HCT116 (cell line): ENCODE data around the gene CRYZ. TPM values are rescaled to one million over a fixed set of nuclear protein-coding genes. Genes with fewer than 3 reads are reported as not detected.

Source experiments
- ATAC-seq: fragments of 200-7000 bp; cut with Tn5 transposase; 2 replicates; pipeline ENCODE4 v1.9.1; 2020; ENCODE audit warnings: mild to moderate bottlenecking, moderate library complexity
- BruUV-seq: library from RNA; stranded (reverse); fragments of 400-500 nt; replicated peaks from 2 replicates; lab custom pipeline; 2021; lab: Mats Ljungman, UMichigan
- CTCF ChIA-PET: fragments of 300-600 bp; sonication (Branson Sonifier 250); formaldehyde crosslinking; loops from one replicate; lab custom pipeline; 2021; ENCODE audit warnings: antibody characterized with exemption; lab: Charles Lee
- POLR2A ChIA-PET: fragments of 300-600, 350-600 bp; sonication (Branson Sonifier 250); formaldehyde crosslinking; loops from one replicate; lab custom pipeline; 2021; ENCODE audit warnings: antibody characterized with exemption; lab: Charles Lee
- RAD21 ChIA-PET, 2 experiments: fragments of 300-600 bp; sonication (Branson Sonifier 250); formaldehyde crosslinking; loops; one replicate each; lab custom pipeline; 2023; ENCODE audit warnings: low total read pairs in 2 of 2; ENCODE audit not compliant: uncharacterized antibody in 2 of 2, unreplicated experiment in 2 of 2, low non-redundant PET in 1 of 2; lab: Charles Lee
- DNase-seq: peaks from one replicate; pipeline ENCODE4 v3.0.0-alpha.2; 2010; ENCODE audit warnings: low read depth, low spot score
- H2AFZ ChIP-seq: fragments of 200-600 bp; shearing (Covaris generic), sonication (generic); 2 replicates; pipeline ENCODE4 v1.6.1; 2017; ENCODE audit warnings: low read depth, mixed run types, mixed read lengths, antibody characterized with exemption, low read length; ENCODE audit not compliant: poor library complexity, severe bottlenecking
- H3K27ac ChIP-seq: 2 replicates; pipeline ENCODE4 v1.5.1; 2012; ENCODE audit warnings: low read depth, low read length
- H3K27me3 ChIP-seq: fragments of 200-600 bp; sonication (generic); 2 replicates; pipeline ENCODE4 v1.6.1; 2016; ENCODE audit warnings: mixed run types, low read length, mixed read lengths; ENCODE audit not compliant: insufficient read depth
- H3K36me3 ChIP-seq, 2 experiments: fragments of 200-500 bp in 1 of 2; fragments of 200-600 bp in 1 of 2; sonication (Bioruptor generic) in 1 of 2; sonication (generic) in 1 of 2; 2 replicates each; pipeline versions ENCODE4 v1.5.1 to v1.6.1; 2014 to 2016; ENCODE audit warnings: low read length in 2 of 2, inconsistent platforms in 1 of 2, mixed read lengths in 1 of 2, mixed run types in 1 of 2; ENCODE audit not compliant: insufficient read depth in 2 of 2, control insufficient read depth in 1 of 2
- H3K4me1 ChIP-seq, 2 experiments: fragments of 200-600 bp in 1 of 2; sonication (generic) in 1 of 2; 2 replicates each; pipeline versions ENCODE4 v1.5.1 to v1.6.1; 2012 to 2017; ENCODE audit warnings: low read length in 2 of 2, inconsistent platforms in 1 of 2, mild to moderate bottlenecking in 1 of 2, mixed read lengths in 1 of 2, mixed run types in 1 of 2, moderate library complexity in 1 of 2; ENCODE audit not compliant: insufficient read depth in 2 of 2, control insufficient read depth in 1 of 2
- H3K4me2 ChIP-seq: fragments of 200-600 bp; sonication (generic); 2 replicates; pipeline ENCODE4 v1.6.1; 2017; ENCODE audit warnings: mixed run types, low read length, mixed read lengths
- H3K4me3 ChIP-seq, 2 experiments: fragments of 200-600 bp in 1 of 2; sonication (generic) in 1 of 2; replicated peaks in 1 of 2; 2 replicates each; pipeline ENCODE4 v1.5.1; 2011 to 2016; ENCODE audit warnings: low read length in 2 of 2, control low read depth in 1 of 2, low read depth in 1 of 2, mild to moderate bottlenecking in 1 of 2, mixed read lengths in 1 of 2, mixed run types in 1 of 2
- H3K79me2 ChIP-seq: fragments of 200-600 bp; sonication (generic); 2 replicates; pipeline ENCODE4 v1.6.1; 2017; ENCODE audit warnings: mild to moderate bottlenecking, mixed run types, low read length, moderate library complexity, mixed read lengths; ENCODE audit not compliant: insufficient read depth
- H3K9ac ChIP-seq: fragments of 200-600 bp; sonication (generic); 2 replicates; pipeline ENCODE4 v1.6.1; 2016; ENCODE audit warnings: low read length, mixed read lengths
- H3K9me2 ChIP-seq: fragments of 200-600 bp; sonication (generic), shearing (Covaris generic); 2 replicates; pipeline ENCODE4 v1.6.1; 2017; ENCODE audit warnings: mixed run types, mild to moderate bottlenecking, moderate library complexity; ENCODE audit not compliant: insufficient read depth
- H3K9me3 ChIP-seq, 2 experiments: fragments of 200-500 bp in 1 of 2; fragments of 200-600 bp in 1 of 2; sonication (Bioruptor generic) in 1 of 2; sonication (generic) in 1 of 2; 2 replicates each; pipeline ENCODE4 v1.6.1; 2014 to 2017; ENCODE audit warnings: low read length in 2 of 2, mixed read lengths in 2 of 2, inconsistent platforms in 1 of 2, low read depth in 1 of 2, mild to moderate bottlenecking in 1 of 2, mixed run types in 1 of 2, moderate library complexity in 1 of 2; ENCODE audit not compliant: control insufficient read depth in 1 of 2, insufficient read depth in 1 of 2
- H4K20me1 ChIP-seq: fragments of 200-600 bp; sonication (generic), shearing (Covaris generic); 2 replicates; pipeline ENCODE4 v1.6.1; 2017; ENCODE audit warnings: mixed run types, mild to moderate bottlenecking, moderate library complexity; ENCODE audit not compliant: insufficient read depth
- ATF3 ChIP-seq: IDR thresholded peaks from 2 replicates; pipeline ENCODE4 v1.6.1; 2012
- CBX3 ChIP-seq: IDR thresholded peaks from 2 replicates; pipeline ENCODE4 v1.6.1; 2012; ENCODE audit warnings: low read depth
- CTCF ChIP-seq, 3 experiments: fragments of 200-600 bp in 1 of 3; sonication (generic) in 1 of 3; IDR thresholded peaks in 2 of 3; conservative IDR thresholded peaks in 1 of 3; 2 replicates each; pipeline ENCODE4 v1.5.1; 2012 to 2017; ENCODE audit warnings: low read depth in 2 of 3, low read length in 2 of 3, antibody characterized with exemption in 1 of 3, borderline replicate concordance in 1 of 3, control low read depth in 1 of 3, mild to moderate bottlenecking in 1 of 3, mixed read lengths in 1 of 3, mixed run types in 1 of 3, moderate library complexity in 1 of 3; ENCODE audit not compliant: insufficient read depth in 1 of 3
- EGR1 ChIP-seq: IDR thresholded peaks from 2 replicates; pipeline ENCODE4 v1.6.1; 2012; ENCODE audit warnings: low read depth
- FOSL1 ChIP-seq: IDR thresholded peaks from 2 replicates; pipeline ENCODE4 v1.6.1; 2012; ENCODE audit warnings: low read depth
- JUND ChIP-seq: IDR thresholded peaks from 2 replicates; pipeline ENCODE4 v1.6.1; 2012
- MAX ChIP-seq: IDR thresholded peaks from 2 replicates; pipeline ENCODE4 v1.6.1; 2012
- POLR2AphosphoS5 ChIP-seq: IDR thresholded peaks from 2 replicates; pipeline ENCODE4 v1.6.1; 2011; ENCODE audit warnings: mild to moderate bottlenecking, low read depth, low read length, moderate library complexity
- REST ChIP-seq: IDR thresholded peaks from 2 replicates; pipeline ENCODE4 v1.6.1; 2012; ENCODE audit warnings: low read depth
- SIN3A ChIP-seq: IDR thresholded peaks from 2 replicates; pipeline ENCODE4 v1.6.1; 2012; ENCODE audit warnings: low read depth
- YY1 ChIP-seq: IDR thresholded peaks from 2 replicates; pipeline ENCODE4 v1.6.1; 2011; ENCODE audit warnings: low read length, low read depth, moderate library complexity, mild to moderate bottlenecking; ENCODE audit not compliant: insufficient replicate concordance; ENCODE audit errors: extremely low read depth
- ZBTB33 ChIP-seq: IDR thresholded peaks from 2 replicates; pipeline ENCODE4 v1.6.1; 2011; ENCODE audit warnings: mild to moderate bottlenecking, low read length, moderate library complexity; ENCODE audit not compliant: insufficient replicate concordance; ENCODE audit errors: extremely low read depth
- intact Hi-C: fragments of 100-400 bp; cut with micrococcal nuclease; formaldehyde crosslinking; loops from 2 replicates; pipeline ENCODE4 v1.10.0; 2022
- total RNA-seq: library from RNA; stranded (reverse); gene quantifications from one replicate; pipeline ENCODE4 v1.2.1, GENCODE V29; 2021; ENCODE audit not compliant: unreplicated experiment

CRYZ gene
- total RNA-seq, 1 experiment from 2014 or later: 28.2 TPM

GRCh38 chr1:74766579-74766978 is 33.7 kb upstream of the CRYZ start:
- Histone ChIP-seq H3K27me3 (0 out of 2 replicates have a peak, but pooled peaks cover 3% of the 10 kb centered on the region), H2AFZ (no peak overlapping the region), H3K4me3 (no peak overlapping the region), H3K9me2 (no peaks in the 10 kb centered on the region), H3K9me3 (no peaks in the 10 kb centered on the region), H4K20me1 (peaks cover 5% of the 10 kb centered on the region), H3K9ac (no peak overlapping the region), H3K79me2 (no peaks in the 10 kb centered on the region), H3K27ac (no peak overlapping the region), H3K36me3 (peaks cover 0 to 5% of the 10 kb centered on the region in 2 experiments; a peak in 1 of 4 replicates), H3K4me1 (no peaks in the 10 kb centered on the region), H3K4me2 (no peak overlapping the region)
- no peak for ATAC-seq
- intact Hi-C loops: no loop called here
- no TSS peak for BruUV-seq
- POLR2A ChIA-PET: no interaction called here
- RAD21 ChIA-PET: interaction anchor here in 1 of 2 experiments (0.6 kb wide), 1 partner anchor 406 kb away, joined by 3 read pairs; no protein-coding TSS in a partner anchor
- CTCF ChIA-PET: interaction anchor here (1.2 to 1.9 kb wide), 2 partner anchors 33 to 436 kb away, joined by 4 to 14 read pairs; no protein-coding TSS in a partner anchor
- DNase-seq: no peak
- TF ChIP-seq REST (no peak), CBX3 (no peak), FOSL1 (no peak), YY1 (no peak), SIN3A (no peak), ZBTB33 (no peak), CTCF (IDR thresholded peaks at IDR 0.05 in 2 of 3, conservative IDR thresholded peaks at IDR 0.05 in 1 of 3; ENCODE audit: borderline replicate concordance in 1 of 3, insufficient read depth in 1 of 3, low read depth in 2 of 3, low read length in 2 of 3) (no peak), JUND (no peak), POLR2AphosphoS5 (no peak), EGR1 (no peak), ATF3 (no peak), MAX (no peak)
